LNCAP (cell line): ENCODE data around the gene P2RY2.

Experiments
- TF ChIP-seq, protein P1 (sequence below): fragments of 450-650 bp; IDR thresholded peaks from 2 replicates; pipeline ENCODE4 v1.5.1; 2017; ENCODE audit warnings: mild to moderate bottlenecking

The P2RY2 gene

DNA sequence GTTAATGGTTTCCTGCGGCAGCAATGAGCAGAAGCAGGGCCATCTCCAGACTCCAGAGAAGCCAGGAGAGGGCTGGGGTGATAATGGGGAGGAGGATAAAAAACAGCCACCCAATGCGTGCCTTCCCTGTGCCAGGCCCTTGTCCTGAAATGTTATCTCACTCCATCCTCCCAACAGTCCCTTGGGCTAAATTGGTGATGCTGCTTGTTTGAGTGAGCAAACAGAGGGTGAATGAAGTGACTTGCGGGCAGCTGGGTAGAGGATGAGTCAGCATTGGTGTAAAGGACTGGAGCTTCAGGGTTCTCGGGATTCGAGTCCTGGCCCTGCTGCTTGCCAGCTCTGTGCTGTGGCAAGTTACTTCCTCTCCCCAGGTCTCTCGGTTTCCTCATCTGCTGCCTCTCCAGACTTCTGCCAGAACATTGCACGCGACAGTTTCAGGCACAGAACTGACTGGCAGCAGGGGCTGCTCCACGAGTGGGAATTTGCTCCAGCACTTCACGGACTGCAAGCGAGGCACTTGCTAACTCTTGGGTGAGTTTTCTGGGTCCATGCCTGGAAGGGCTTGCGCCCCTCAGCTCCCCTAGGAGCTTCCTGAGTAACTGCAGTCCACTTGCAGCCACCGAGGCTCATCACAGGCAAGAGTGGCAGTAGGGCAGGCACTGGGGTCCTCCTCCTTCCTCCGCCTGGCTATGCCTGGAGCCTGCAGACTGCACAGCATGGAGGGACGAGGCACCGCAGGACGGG lies 54.0 kb downstream of the P2RY2 start, which contains the start of gene P2RY6:
P2RY6 (plus strand) TSS at position 403 of the 744 bp plus-strand sequence. CDS start 24,181 bp downstream, outside the sequence.
- TF ChIP-seq, protein P1, sequence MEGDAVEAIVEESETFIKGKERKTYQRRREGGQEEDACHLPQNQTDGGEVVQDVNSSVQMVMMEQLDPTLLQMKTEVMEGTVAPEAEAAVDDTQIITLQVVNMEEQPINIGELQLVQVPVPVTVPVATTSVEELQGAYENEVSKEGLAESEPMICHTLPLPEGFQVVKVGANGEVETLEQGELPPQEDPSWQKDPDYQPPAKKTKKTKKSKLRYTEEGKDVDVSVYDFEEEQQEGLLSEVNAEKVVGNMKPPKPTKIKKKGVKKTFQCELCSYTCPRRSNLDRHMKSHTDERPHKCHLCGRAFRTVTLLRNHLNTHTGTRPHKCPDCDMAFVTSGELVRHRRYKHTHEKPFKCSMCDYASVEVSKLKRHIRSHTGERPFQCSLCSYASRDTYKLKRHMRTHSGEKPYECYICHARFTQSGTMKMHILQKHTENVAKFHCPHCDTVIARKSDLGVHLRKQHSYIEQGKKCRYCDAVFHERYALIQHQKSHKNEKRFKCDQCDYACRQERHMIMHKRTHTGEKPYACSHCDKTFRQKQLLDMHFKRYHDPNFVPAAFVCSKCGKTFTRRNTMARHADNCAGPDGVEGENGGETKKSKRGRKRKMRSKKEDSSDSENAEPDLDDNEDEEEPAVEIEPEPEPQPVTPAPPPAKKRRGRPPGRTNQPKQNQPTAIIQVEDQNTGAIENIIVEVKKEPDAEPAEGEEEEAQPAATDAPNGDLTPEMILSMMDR, result no peak

DNA sequence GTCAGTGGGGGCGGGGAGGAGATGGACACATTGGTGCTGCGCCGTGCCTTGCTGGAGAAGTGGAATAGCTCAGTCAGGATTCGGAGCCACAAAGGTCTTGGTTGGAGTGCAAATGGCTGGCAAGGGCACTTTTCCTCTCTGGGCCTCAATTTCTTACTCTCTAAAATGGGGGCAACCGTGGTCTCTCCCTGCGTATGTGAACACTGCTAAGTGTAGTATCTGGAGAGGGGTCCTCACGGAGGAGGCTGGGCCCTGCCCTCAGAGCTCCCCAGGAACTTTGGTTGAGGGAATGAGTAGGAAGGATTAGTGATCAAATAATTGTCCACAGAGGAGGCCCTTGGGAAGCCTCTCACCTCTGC lies 54.6 kb downstream of the P2RY2 start:
- TF ChIP-seq, protein P1, result no peak

GRCh38 chr11:73273222-73273895 lies 55.3 kb downstream of the P2RY2 start:
- TF ChIP-seq, protein P1, result no peak

DNA sequence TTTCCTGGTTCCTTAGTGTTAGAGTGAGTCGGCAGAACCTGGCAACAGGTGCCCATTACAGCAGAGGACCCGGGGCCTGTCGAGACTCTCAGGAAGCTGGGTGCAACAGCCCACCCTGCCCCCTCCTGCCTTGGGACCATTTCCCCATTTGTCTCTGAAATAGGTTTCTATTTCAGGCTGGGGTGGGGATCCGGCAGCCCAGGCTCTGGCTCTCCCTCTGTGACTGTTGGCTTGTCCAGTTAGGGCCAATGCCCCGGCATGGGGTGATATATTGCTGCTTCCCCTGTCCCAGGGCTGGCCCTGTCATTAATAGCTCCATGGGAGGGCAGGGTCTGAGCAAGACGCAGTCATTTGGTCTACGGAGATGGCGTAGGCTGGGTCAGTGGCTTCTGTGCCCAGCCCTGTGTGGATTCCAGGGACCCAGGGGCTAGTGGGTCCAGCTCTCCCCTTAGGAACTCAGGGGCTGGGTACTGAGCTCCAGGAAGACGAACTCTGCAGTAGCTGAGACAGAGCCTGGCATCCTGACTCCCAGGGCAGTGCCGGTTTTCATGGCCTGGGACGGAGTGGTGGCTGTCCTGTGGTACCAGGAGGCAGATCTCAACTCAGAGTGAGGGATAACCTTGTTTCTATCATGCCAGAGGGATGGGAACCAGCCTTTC lies 56.8 kb downstream of the P2RY2 start:
- TF ChIP-seq, protein P1, result no peak

- TF ChIP-seq, protein P1, result no peak
Measured at GRCh38 chr11:73275381-73275750, 57.3 kb downstream of the P2RY2 start.

DNA sequence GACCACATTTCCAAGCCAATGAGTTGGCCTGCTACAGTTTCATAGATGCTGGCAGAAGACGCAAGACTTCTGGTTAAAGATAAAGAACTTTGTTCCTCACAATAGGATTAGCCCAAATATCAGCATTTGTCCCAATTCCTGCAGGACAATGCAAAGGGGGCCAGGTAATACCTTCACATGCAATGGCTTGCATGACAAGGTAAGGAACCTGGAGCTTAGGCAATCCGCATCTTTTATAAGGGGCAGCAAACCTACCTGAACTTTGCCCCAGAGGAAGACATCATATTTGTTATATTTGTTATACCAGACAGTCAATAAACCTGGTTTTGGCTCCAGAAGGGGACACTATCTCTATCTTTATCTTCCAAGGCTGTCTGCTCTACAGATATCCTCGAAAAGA lies 59.4 kb downstream of the P2RY2 start:
- TF ChIP-seq, protein P1, result no peak

GRCh38 chr11:73280626-73281025 lies 62.5 kb downstream of the P2RY2 start:
- TF ChIP-seq, protein P1, result no peak
